ENCODE measurements around the gene KPNA6. TPM values are rescaled to one million over a fixed set of nuclear protein-coding genes. Genes with fewer than 3 reads are reported as not detected.
A peak's percentile ranks its signal among the peaks of the same experiment; 100 is the strongest.
"Not testable (repeated sequence)": the region's sequence is repeated elsewhere in the genome, so short reads cannot be mapped to it uniquely, and the experiment has no call there.

Gene KPNA6
- 10 to 100 TPM; 35.5 to 53.1 (median 40.6) TPM for total RNA-seq

DNA sequence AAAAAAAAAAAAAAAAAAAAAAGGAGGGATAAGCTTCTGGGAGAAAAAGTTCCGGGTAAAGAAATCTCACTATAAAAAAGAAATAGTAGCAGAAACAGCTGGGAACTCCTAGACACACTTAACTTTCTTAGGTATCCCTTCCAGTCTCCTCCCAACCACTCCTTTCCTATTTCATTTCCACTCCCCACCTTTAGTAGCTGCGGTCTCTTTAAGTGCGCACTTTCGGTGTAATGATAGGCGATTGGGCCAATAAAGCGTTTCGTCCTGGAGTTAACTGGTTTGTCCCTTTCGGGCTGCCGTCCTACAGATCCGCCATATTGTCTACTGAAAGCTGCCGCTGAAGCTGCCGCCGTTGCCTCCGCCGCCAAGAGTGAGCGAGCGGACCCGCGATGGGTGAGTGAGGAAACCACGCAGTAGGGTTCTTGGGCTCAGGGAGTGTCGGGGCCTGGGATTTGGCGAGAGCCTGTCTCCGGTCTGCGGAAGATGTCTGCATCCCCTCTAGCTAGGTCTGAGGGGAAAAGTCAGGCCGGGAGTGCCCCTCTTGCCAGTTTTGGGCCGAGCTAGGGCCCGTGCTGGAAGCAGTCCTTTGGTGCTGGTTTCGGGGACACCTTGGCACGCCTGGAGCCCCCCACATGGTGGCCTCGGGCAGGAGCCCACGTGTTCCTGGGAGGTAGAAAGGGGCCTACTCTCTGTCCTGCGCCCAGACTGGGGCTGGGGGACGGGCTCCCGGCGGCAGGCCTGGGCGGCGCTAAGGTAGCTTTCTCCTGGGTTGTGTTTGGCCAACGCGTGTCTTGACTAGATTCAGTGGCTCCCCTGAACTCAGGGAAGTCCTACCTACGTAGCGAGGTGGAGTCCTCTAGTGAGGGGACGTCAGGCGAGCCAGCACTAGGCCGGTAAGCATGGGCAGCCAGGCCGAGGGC is at the start of gene KPNA6:
Gene KPNA6 (plus strand): TSS at position 315 of the 920 bp plus-strand sequence. CDS start 75 bp downstream, at position 390.
- Histone ChIP-seq H3K4me1 (peaks cover 0 to 24% of the 10 kb centered on the region in 2 donors), H3K36me3 (no peaks in the 10 kb centered on the region), H3K9me3 (no peaks in the 10 kb centered on the region), H3K27me3 (no peaks in the 10 kb centered on the region), H3K27ac (peak within 1 kb of the TSS; percentile 95), H3K4me3 (peak within 1 kb of the TSS; percentile 72 to 98 (median 95))
- peak; percentile 28 for TF ChIP-seq POLR2A (IDR thresholded peaks at IDR 0.05)
- peak; percentile 83 to 94 (median 93) for TF ChIP-seq POLR2AphosphoS5 (IDR thresholded peaks at IDR 0.05)
- TF ChIP-seq, protein P1, sequence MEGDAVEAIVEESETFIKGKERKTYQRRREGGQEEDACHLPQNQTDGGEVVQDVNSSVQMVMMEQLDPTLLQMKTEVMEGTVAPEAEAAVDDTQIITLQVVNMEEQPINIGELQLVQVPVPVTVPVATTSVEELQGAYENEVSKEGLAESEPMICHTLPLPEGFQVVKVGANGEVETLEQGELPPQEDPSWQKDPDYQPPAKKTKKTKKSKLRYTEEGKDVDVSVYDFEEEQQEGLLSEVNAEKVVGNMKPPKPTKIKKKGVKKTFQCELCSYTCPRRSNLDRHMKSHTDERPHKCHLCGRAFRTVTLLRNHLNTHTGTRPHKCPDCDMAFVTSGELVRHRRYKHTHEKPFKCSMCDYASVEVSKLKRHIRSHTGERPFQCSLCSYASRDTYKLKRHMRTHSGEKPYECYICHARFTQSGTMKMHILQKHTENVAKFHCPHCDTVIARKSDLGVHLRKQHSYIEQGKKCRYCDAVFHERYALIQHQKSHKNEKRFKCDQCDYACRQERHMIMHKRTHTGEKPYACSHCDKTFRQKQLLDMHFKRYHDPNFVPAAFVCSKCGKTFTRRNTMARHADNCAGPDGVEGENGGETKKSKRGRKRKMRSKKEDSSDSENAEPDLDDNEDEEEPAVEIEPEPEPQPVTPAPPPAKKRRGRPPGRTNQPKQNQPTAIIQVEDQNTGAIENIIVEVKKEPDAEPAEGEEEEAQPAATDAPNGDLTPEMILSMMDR (IDR thresholded peaks at IDR 0.05): peak in 1 of 3 donors; percentile 11
- peak; percentile 85 for DNase-seq (ENCODE audit: low spot score in 2 of 2)
- intact Hi-C loops (cut with DNase I; ENCODE audit: low total_unique reads): no loop called here

DNA sequence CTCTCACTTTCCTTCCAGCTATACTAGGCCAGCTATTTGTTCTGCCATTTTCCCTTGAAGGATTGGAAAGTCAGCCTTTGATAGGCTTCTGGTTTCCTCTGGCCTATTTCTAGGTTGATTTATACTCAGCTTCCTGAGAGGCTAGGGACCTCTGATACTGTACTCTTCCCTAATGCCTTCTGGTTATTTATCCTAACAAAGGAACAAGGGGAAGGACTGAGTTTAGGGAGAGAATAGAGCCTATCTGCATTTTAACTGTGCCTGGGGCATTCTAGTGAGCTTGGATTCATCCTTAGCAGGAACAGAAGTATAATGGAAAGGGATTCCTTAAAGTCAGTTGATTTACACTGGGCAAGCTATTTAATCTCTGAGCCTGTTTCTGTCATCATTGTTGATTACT is 46.9 kb upstream of the KPNA6 start:
- DNase-seq (ENCODE audit: low spot score in 2 of 2): no peak
- H3K9me3 ChIP-seq: no peaks in the 10 kb centered on the region
- no peak overlapping the region for H3K4me3 ChIP-seq
- peaks cover 0 to 8% of the 10 kb centered on the region in 2 donors for H3K4me1 ChIP-seq
- no peaks in the 10 kb centered on the region for H3K36me3 ChIP-seq
- TF ChIP-seq POLR2A (IDR thresholded peaks at IDR 0.05) (no peak), POLR2AphosphoS5 (IDR thresholded peaks at IDR 0.05) (no peak)
- TF ChIP-seq, protein P1 (IDR thresholded peaks at IDR 0.05): no peak
- no peak overlapping the region for H3K27ac ChIP-seq
- intact Hi-C loops (cut with DNase I; ENCODE audit: low total_unique reads): no loop called here
- no peaks in the 10 kb centered on the region for H3K27me3 ChIP-seq

DNA sequence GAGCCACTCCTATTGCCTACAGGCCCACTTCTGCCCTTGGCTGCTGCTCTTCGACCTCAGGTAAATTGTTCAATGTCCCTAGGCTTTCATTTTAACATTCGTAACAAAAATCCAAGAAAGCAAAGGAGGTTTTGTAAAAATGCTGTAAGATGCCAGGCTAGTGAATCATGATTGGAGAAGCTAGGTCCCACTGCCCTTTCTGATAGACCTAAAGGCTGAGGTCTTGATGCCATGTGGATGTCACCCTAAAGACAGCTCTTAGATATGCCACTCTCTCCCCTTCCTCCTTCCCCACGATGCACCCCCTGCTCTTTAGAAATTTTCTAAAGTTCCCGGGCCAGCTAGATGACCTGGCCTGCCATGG is 45.0 kb upstream of the KPNA6 start:
- intact Hi-C loops (cut with DNase I; ENCODE audit: low total_unique reads): no loop called here
- H3K36me3 ChIP-seq: no peaks in the 10 kb centered on the region
- H3K27me3 ChIP-seq: no peaks in the 10 kb centered on the region
- H3K4me3 ChIP-seq: no peak overlapping the region
- no peak for TF ChIP-seq POLR2A (IDR thresholded peaks at IDR 0.05)
- TF ChIP-seq POLR2AphosphoS5 (IDR thresholded peaks at IDR 0.05): no peak
- TF ChIP-seq, protein P1 (IDR thresholded peaks at IDR 0.05): no peak
- peaks cover 8 to 10% of the 10 kb centered on the region in 2 donors for H3K4me1 ChIP-seq
- peak overlapping the region; percentile 80 to 90 for H3K27ac ChIP-seq
- no peak for DNase-seq (ENCODE audit: low spot score in 2 of 2)
- no peaks in the 10 kb centered on the region for H3K9me3 ChIP-seq

DNA sequence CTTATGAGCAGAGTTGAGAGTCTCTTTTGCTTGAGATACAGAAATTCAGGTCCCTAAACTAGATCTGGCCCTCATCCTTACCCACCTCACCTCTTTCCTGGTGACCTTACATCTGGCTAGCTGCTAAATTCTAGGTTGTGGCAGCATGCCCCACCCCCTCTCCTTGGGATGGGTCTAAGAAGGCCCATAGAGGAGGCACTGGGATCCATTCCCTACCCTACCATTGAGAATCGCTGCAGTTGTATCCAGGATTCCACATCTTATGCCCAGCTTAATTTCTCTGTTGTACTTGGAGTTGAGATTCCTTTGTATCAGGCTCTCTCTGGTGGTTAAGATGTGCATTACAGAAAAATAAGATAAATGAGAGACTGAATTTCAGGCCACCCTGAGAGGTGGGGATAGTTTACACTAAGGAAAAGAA is 44.6 kb upstream of the KPNA6 start:
- Histone ChIP-seq H3K4me3 (no peak overlapping the region), H3K27me3 (no peaks in the 10 kb centered on the region), H3K27ac (peak overlapping the region; percentile 80 to 90), H3K4me1 (peaks cover 8 to 10% of the 10 kb centered on the region in 2 donors), H3K36me3 (no peaks in the 10 kb centered on the region), H3K9me3 (no peaks in the 10 kb centered on the region)
- DNase-seq (ENCODE audit: low spot score in 2 of 2): no peak
- TF ChIP-seq, protein P1 (IDR thresholded peaks at IDR 0.05): peak; percentile 67 to 73 (median 73)
- TF ChIP-seq POLR2AphosphoS5 (IDR thresholded peaks at IDR 0.05): no peak
- TF ChIP-seq POLR2A (IDR thresholded peaks at IDR 0.05): no peak
- intact Hi-C loops (cut with DNase I; ENCODE audit: low total_unique reads): no loop called here

DNA sequence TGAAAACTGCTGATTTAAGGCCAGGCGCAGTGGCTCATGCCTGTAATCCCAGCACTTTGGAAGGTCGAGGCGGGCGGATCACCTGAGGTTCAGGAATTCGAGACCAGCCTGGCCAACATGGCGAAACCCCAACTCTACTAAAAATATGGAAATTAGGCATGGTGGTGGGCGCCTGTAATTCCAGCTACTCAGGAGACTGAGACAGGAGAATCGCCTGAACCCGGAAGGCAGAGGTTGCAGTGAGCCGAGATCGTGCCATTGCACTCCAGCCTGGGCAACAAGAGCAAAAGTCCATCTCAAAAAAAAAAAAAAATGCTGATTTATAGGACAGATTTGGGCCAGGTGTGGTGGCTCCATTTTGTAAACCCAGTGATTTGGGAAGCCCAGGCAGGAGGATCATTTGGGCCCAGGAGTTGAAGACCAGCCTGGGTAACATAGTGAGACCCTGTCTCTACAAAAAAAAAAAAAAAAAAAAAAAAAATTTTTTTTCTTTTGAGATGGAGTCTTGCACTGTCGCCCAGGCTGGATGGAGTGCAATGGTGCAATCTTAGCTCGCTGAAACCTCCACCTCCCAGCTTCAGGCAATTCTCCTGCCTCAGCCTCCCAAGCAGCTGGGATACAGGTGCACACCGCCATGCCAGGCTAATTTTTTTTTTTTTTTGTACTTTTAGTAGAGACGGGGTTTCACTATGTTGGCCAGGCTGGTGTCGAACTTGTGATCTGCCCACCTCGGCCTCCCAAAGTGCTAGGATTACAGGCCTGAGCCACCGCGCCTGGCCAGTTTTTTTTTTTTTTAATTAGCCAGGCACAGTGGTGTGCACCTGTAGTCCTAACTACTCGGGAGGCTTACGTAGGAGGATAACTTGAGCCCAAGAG is 42.0 kb upstream of the KPNA6 start:
- intact Hi-C loops (cut with DNase I; ENCODE audit: low total_unique reads); H3K9me3 ChIP-seq; DNase-seq (ENCODE audit: low spot score in 2 of 2); H3K27me3 ChIP-seq; H3K36me3 ChIP-seq; H3K4me3 ChIP-seq; H3K4me1 ChIP-seq: not testable (repeated sequence)
- peak overlapping the region; percentile 39 to 48 for H3K27ac ChIP-seq

Measured in breast epithelium (tissue), 4 donors.